ENCODE measurements around the gene HGF.
"Not testable (repeated sequence)": the region's sequence is repeated elsewhere in the genome, so short reads cannot be mapped to it uniquely, and the experiment has no call there.

- TF ChIP-seq, protein P1, sequence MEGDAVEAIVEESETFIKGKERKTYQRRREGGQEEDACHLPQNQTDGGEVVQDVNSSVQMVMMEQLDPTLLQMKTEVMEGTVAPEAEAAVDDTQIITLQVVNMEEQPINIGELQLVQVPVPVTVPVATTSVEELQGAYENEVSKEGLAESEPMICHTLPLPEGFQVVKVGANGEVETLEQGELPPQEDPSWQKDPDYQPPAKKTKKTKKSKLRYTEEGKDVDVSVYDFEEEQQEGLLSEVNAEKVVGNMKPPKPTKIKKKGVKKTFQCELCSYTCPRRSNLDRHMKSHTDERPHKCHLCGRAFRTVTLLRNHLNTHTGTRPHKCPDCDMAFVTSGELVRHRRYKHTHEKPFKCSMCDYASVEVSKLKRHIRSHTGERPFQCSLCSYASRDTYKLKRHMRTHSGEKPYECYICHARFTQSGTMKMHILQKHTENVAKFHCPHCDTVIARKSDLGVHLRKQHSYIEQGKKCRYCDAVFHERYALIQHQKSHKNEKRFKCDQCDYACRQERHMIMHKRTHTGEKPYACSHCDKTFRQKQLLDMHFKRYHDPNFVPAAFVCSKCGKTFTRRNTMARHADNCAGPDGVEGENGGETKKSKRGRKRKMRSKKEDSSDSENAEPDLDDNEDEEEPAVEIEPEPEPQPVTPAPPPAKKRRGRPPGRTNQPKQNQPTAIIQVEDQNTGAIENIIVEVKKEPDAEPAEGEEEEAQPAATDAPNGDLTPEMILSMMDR (conservative IDR thresholded peaks at IDR 0.05 in 1 of 2, IDR thresholded peaks at IDR 0.05 in 1 of 2; ENCODE audit: extremely low read depth in 1 of 2, insufficient read depth in 1 of 2, low read depth in 1 of 2, low read length in 2 of 2): not testable (repeated sequence)
- not testable (repeated sequence) for TF ChIP-seq EZH2 (IDR thresholded peaks at IDR 0.05; ENCODE audit: borderline replicate concordance, low read length)
These were observed 47.6 kb downstream of the HGF start for GRCh38 chr7:81722250-81722649.
